ENCODE measurements around the gene TRMT10C.
"Not testable (repeated sequence)": the region's sequence is repeated elsewhere in the genome, so short reads cannot be mapped to it uniquely, and the experiment has no call there.

The TRMT10C gene

DNA sequence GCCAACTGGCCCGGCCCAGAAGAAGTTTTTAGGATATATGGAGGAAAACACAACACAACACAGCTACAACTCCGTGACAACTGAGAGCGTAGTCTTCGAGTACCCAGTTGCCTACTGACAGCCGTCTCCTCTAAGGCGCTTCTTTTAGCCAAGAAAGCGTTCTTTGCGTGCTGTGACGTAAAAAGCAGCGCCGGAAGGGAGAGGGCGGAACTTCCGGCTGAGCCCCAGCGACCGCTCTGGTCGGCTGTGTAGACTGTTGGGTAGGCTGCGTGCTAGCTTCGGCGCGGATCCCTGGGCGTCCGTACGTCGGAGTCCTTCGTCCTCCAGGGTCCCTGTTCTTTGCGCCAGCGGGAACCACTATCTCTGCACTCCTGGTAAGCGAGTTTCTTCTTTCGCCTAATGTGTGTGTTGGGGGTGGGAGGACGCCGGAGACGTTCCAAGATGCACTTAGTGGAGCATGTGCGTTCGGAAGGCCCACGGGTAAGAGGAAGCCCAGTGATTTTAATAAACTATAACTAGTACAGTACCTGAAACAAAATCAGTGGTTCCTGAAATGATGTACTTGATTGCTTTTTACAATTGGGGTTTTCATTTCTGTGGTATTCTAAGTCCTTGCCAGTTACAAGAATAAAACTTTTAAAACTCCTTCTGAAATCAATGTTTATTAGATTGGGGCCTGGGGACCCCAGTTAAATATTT lies at the start of gene TRMT10C:
Gene TRMT10C, plus strand, starts transcription at position 239 of the 699 bp plus-strand sequence. CDS start 2,914 bp downstream, outside the sequence.
- peak; percentile 92 to 93 for DNase-seq

DNA sequence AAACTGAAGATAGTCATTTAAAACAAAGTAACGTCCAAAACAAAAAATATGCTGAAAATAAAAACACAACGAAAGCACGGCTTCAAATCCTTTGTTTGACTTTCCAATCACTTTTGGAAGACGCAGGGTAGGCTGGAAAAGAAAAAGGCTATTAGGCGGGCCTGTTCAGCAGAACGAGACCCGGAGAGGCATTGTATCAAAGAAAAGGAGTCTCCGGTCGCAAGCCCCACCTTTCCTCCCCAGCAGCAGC lies 49.3 kb upstream of the TRMT10C start:
- no peak for DNase-seq

DNA sequence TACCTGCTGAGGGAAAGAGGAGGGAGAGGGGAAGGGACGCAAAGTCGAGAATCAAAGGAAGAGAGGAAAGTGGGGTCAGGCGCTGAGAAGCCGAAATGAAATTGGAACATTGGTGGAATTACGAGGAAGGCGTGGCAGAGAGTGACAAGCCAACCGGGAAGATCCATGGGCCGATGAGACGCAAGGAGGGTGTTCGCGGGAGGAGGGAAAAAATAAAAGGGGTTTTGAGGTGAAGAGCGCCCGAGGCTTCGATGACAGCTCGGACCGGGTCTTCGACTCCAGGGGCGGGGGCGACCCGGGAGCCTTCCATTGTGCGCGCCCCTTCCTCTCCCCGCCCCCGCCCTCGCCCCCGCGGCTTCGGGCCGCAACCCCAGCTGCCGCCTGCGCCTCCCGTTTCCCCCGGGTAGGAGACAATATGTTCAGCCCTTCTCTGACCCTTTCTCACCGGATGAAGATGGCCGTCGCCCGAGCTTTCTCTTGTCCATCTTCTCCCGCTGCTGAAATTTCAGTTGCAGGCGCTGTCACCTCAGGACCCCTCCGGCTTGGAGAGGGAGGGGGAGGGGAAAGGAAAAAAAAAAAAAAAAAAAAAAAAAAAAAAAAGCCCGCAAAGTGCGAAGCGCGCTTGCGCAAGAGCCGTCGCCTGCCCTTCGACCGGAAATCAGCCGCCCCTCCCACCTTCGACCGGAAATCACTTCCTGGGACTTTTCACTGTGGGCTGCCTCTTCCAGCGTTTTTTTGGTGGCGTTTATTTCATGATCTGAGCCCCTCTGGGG lies 48.8 kb upstream of the TRMT10C start, which contains the start of gene SENP7:
Gene SENP7, minus strand, starts transcription at position 567 of the 773 bp plus-strand sequence. Its CDS starts 82 bp downstream, at position 485.
- peak; percentile 85 to 86 for DNase-seq

DNA sequence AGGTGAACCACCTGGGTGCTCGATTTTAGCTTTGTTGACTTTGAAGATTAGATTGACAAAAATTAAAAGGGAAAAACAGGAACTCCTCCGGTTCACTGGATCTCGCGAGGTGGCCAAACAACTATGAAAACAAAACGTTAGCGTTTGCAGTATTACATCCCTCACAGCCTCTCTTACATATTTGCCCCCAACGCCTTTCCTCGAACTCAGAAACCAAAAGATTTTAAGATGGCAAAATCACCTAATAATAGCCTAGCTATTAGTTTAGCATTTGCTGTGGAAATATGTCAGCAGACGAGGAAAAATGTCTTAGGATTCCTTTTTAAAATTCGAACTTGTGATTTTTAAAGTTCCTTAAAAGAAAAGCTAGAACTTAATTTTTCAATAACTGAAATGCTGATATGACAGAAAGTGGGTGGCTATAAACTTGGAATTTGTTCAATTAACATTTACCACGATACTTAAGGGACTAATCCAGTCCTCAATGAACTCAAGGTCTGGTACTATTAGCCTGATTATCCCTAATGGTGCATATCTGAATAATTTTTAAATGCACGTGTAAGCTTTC lies 48.2 kb upstream of the TRMT10C start:
- peak; percentile 85 to 86 for DNase-seq

DNA sequence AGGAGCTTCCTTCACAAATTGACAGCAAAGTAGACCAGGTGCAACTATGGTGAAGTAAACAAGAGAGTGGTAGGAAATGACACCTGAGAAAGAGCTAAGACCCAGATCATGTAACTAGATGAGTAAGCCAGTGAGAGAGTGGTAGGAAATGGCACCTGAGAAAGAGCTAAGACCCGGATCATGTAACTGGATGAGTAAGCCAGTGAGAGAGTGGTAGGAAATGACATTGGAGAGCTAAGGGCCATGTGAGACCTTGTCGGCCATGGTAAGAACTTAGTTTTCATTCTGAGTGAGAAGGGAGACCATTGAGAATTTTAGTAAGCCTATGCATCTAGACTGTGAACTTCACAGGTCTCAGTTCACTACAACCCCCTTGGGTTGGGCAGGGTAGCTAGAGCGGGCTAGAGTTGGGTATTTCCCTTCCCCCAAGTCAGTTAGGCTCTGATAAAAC lies 43.2 kb upstream of the TRMT10C start:
- DNase-seq = no peak

DNA sequence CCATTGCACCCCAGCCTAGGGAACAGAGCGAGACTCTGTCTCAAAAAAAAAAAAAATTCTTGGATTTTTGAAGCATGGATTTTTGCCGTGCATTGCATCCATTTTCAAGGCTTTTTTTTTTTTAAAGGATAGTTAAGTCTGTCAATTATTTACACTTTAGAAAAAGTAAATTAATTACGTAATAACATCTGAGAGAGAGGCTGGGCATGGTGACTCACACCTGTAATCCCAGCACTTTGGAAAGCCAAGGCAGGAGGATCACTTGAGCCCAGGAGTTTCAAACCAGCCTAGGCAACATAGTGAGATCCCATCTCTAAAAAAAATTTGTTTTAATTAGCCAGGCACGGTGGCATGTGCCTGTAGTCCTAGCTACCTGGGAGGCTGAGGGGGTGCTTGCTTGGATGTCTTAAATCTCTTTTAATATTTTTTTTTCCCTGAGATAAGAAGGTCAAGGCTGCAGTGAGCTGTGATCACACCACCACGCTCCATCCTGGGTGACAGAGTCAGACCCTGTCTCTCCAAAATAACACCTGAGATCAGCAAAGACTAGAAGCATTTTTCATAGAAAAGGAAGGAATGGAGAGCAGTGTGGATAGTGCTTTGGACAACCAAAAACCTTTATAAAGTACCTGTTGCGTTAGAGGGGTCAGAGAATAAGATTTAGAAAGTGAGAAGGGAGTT lies 41.8 kb upstream of the TRMT10C start:
- DNase-seq = no peak

DNA sequence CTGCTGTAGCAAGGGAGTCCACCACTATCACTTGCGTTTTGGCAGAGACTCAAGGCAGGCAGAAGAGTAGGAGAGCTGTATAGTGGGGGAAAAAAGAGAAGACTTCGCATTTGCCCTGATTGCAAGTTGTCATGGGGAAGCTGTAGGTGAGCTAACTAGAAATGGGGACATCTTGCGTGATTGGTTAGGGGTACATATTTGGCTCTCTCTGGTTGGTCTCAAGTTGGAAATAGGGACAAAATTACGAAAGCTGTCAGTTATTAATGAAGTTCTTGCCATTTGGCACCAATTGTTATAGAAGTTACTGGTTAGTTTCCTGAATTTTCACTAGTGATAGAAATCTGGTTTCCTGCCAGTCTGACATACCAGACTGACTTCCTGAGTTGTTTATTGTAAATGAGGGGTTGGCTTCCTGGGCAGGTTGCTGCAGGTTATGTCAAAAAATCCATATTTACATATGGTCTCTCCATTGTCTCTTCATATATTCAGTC lies 40.4 kb upstream of the TRMT10C start:
- no peak for DNase-seq

DNA sequence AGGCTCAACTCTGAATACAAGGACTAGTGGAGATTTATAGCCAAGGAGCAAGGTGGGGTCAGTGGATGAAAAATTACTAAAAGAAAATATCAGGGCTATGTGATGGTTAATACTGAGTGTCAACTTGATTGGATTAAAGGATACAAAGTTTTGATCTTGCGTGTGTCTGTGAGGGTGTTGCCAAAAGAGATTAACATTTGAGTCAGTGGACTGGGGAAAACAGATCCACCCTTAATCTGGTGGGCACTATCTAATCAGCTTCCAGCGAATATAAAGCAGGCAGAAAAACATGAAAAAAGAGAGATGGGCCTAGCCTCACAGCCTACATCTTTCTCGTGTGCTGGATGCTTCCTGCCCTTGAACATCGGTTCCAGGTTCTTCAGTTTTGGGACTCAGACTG lies 34.2 kb upstream of the TRMT10C start:
- DNase-seq = no peak

DNA sequence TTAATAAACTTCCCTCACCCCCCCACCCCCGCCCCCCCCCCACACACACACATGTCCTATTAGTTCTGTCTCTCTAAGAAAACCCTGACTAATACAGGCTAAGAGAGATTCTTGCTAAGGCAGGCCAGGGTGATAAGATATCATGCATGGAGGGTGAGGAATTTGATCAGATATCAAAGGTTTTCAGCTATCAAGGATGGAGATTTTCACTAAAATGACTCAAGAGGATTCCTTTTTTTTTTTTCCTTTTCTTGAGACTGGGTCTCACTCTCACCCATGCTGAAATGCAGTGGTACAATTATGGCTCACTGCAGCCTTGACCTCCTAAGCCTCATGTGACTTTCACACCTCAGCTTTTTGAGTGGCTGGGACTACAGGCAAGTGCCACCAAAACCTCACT lies 33.8 kb upstream of the TRMT10C start:
- DNase-seq = no peak

DNA sequence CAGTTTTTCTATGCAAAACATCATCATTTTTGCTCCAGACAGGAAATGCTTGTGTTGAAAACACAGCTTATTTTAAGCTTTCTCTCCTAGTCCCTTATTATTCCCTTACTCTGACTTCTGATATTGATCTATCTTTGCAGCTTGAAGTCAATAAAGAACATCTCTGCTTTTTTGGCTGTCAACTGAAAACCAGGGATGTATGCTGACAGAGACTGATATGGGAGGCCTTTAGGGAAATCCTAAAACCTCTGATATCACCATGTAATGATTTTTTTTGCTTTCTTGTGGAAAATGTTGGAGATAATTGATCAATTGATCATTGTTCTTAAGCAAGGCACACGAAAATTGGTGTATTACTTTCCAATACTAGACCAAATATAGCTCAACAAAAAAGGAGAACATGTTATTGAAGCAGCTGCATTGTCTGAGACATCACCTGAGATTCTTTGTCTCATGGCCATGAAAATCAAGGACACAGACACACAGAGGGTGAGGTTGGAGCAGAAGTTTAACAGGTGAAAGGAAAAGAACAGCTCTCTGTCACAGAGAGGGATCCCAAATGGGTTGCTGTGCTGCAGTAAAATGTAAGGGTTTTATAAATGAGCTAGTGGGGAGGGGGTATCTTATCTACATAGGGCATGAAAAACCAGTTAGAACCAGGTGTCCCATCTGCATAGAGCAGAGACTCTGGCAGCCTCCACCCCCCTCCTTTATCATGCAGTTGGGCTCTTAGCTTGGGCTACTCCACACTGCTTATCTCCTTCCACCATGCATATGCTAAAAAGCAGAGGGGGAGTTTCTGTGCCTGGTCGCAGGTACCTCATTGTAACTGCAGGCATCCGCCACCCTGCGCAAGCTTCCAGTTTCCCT lies 31.6 kb upstream of the TRMT10C start:
- no peak for DNase-seq

DNA sequence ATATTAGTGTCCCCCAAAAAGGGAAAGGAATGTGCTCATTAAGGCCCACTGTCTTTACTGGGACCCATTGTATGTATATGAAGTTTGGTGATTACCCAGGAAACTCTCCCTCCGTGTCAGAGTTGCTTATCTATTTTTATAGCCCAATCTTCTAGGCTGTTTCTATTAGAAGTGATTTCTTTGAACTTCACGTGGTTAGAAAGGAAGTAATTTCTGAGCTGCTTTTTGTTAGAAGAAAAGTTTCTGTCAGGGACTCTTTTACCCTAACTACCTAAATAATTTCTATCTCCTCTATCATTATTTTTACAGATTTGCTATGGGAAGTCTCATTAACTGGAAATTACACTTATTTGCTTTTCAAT lies 31.0 kb upstream of the TRMT10C start:
- DNase-seq = no peak

DNA sequence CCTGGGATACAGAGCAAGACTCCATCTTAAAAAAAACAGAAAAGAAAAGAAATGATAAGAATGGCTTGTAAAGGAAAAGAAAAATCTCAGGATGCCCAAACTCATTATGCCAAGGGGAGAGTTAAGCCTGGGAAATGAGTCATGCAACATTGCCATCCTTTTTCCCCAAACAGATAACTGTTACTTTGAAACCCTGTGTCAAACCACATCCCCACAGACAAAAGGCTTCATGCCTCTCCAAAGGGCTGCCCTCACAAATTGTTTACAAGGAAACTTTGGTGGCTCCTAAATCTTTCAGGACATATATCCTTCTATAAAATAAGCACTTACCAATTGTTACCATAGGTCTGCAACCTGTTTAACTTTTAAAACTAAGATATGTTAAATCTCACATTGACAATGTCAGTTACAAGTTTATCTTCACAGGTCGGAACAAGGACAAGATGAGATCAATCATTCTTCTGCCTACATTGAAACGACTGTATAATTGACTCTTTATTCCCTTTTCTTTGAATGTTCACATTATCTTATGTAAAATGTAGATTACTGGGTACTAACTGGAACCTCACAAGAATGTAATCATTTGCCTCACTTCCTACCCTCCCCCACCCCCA lies 30.1 kb upstream of the TRMT10C start:
- peak in 1 of 2 experiments; percentile 13 for DNase-seq

DNA sequence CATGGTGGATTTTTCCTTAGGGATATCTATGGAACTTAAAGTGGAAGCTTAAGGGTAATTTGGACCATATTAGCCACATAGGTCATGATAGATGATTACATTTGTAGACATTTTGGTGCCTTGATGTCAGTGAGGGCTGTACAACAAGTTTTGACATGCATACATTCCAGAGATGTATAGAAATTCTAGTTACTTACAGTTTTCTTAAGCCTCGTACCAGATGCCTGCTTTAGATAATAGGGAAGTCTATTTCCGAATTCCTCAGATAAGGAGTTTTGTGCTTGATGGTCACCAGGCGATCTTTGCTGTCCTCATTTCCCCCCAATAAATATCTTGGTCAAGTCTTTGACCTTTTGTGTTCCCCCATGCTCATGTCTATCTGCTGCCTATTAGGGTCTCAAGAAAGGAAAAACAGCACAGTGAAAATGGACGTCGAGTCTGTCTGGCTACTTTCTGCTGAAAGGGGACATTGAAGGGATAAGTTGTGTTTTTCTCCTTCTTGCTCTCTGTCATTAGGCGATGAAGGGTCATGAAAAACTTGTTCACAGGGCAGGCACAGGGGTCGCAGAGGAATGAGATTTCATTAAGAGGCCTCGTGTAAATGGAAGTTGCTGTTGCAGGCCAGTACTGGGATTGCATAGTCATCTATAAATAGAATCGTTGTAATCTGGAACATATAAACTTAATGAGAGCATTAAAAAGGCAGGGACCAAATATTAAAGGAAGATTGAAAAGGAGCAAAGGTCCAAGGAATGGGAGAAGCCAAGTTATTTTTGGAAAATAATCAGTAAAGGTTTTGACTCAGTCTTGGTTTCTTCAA lies 28.7 kb upstream of the TRMT10C start:
- DNase-seq = no peak

DNA sequence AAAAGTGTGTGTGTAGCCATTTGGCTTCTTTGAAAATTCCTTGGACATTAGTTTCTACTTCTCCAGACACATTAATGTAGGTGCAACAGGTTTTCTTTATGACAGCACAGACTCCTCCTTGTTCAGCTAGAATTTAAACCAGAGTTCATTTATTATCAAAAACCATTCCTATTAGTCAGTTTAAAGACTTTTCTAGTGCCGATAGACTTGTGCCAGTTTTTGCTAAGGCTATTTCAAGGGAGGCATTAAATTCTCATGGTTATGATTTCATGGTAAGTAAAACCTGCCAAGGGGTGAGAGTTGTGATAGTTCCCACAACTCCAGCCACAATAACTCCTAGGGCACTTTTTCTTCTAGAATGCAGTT lies 28.1 kb upstream of the TRMT10C start:
- DNase-seq = no peak

DNA sequence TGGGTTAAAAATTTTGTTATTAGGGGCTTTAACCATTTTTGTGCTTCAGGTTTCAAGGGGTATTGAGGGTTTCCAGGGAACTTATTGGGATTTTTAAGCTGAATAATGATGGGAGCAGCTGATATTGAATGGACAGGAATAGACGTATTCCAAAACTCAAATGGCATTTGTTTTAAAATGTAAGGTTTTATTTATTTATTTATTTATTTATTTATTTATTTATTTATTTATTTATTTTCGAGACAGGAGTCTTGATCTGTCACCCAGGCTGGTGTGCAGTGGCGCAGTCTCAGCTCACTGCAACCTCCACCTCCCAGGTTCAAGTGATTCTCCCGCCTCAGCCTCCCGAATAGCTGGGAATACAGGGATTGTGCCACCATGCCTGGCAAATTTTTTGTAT lies 26.4 kb upstream of the TRMT10C start:
- no peak for DNase-seq

DNA sequence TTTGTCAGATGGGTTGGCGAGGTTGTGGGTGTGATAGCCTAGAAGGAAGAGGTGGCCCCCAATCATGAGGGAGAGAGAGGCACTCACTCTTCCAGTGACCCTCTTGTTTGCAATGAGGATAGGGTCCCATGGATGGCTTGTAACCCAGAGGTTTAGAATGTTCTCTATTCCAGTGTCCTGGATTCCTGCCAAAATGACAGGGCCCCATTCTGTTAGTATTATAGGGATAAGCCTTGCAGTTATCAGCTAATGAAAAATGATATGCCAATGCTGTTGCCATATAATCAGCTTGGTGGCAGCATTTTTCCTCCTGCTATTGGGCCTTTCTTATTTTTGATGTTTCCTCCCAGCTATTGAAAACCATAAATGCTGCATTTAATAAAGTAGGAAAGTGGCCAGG lies 25.4 kb upstream of the TRMT10C start:
- DNase-seq = no peak

DNA sequence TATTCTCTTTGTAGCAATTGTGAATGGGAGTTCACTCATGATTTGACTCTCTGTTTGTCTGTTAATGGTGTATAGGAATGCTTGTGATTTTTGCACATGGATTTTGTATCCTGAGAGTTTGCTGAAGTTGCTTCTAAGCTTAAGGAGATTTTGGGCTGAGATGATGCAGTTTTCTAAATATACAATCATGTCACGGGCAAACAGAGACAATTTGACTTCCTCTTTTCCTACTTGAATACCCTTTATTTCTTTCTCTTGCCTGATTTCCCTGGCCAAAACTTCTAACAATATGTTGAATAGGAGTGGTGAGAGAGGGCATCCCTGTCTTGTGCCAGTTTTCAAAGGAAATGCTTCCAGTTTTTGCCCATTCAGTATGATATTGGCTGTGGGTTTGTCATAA lies 24.7 kb upstream of the TRMT10C start:
- not testable (repeated sequence) for DNase-seq

DNA sequence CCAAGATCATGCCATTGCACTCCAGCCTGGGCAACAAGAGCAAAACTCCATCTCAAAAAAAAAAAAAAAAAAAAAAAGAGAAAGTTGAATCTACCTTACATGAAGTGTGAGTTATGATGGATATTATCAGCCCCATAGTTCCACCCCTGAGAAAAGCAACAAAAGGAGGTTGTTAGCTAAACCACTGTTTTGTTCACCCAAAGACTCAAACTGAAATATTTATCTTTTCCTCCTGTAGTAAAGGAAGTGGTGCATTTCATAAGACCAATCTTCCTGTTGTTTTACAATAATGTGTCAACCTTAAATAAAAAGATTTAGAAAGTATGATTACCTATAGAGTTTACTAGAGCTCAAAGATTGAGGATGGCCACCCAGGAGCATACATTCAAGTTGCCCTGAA lies 18.7 kb upstream of the TRMT10C start:
- no peak for DNase-seq

DNA sequence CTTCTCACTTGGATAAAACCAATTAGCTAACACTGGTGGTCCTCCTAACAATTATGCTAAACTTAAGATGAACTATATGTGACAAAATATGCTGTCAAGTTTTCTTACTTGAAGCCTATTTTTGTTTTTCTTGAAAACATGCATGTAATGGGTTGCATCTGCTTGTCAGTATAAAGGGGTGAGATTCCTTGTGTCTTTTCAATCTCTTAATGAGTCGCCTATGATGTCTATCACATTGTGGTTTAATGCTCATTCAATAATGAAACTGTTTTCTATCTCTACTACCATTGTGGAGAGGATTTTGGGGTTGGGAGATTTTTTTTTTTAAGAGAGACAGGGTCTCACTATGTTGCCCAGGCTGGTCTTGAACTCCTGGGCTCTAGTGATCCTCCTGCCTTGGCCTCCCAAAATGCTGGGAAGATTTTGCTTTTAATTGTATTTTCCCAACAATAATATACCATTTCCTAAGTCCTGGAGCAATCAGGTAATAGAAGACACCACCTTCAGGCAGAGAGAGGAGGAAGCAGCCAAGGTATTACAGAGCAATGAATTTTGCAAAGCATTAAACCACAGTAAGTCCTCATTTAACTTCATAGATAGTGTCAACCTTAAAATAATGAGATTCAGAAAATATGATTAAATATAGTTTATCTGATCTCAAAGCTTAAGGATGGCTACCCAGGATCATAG lies 17.4 kb upstream of the TRMT10C start:
- DNase-seq = no peak

DNA sequence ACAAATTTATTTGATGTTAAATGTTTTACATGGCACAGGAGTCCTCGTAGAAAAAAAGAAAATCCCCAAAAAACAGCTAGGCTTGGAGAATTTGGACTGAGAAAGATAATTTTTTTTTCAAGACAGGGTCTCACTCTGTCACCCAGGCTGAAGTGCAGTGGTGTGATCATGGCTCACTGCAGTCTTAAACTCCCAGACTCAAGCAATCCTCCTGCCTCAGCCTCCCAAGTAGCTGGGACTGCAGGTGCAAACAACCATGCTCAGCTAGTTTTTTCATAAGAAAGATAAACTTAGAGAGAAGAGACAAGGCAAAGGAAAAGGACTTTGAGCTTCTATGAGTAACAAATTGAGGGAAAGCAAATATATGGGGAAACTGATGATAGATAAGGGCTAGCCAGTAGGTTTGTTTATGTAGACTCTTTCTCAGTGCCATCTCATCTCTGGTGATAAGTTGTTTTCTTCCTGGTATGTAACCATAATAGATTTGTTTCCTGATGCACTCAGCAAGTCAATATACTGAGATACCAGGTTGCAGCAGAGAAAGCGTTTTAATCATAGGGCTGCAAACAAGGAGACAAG lies 13.1 kb upstream of the TRMT10C start:
- DNase-seq = no peak

Data from Kasumi-1 (cell line).